ENCODE data around the gene DUSP15. TPM values are rescaled to one million over a fixed set of nuclear protein-coding genes. Genes with fewer than 3 reads are reported as not detected.
A peak's percentile ranks its signal among the peaks of the same experiment; 100 is the strongest.
"Not testable (repeated sequence)": the region's sequence is repeated elsewhere in the genome, so short reads cannot be mapped to it uniquely, and the experiment has no call there.

The DUSP15 gene
- total RNA-seq, 1 donor from 2014 or later = 49.5 TPM

DNA sequence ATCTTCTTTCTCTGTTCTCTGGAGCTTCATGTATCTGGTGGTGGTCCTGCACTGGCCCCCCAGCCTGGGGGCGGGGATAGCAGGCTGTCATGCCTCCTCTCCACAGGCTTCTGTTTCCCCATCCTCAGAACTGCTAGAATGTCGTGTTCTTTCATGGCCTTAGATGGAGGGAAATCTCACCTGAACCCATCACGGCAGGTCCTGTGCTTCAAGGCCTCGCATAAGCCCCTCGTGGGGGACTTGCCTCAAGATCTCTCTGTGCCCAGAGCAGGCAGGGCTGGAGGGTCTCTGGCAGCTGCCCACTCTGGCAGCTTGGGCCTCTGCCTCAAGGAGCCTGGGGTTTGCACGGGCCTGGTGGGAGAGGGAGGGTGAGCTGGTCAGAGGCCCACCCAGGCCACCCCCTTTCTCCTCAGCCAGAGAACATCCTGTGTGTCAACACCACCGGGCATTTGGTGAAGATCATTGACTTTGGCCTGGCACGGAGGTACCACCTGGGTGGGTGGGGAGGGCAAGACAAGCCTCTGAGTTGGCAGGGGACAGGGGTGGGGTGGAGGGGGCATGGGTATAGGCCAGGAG, 39.8 kb downstream of the DUSP15 start:
- intact Hi-C loops (cut with DNase I) = no loop called here
- DNase-seq (ENCODE audit: low spot score) (no peak), ATAC-seq (no peak)

DNA sequence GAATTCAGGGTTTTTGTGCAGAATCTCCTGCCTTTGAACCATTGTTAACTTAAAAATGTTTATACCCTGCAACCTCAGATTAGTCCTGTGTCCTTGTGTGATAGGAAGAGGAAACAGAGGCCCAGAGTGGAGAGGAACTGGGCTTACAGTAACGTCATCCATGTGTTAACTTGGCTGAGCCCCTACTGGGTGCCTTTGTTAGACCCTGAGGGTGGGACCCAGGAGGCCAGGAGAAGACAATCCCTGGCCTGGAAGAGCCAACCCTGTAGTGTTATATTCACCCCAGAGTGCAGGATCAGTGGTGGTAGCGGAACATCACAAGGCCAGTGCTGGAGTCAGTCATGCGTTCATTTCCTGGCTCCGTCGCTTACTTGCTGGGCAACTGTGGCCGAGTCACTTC, 40.6 kb downstream of the DUSP15 start:
- ATAC-seq = no peak
- intact Hi-C loops (cut with DNase I) = no loop called here
- DNase-seq (ENCODE audit: low spot score) = no peak

DNA sequence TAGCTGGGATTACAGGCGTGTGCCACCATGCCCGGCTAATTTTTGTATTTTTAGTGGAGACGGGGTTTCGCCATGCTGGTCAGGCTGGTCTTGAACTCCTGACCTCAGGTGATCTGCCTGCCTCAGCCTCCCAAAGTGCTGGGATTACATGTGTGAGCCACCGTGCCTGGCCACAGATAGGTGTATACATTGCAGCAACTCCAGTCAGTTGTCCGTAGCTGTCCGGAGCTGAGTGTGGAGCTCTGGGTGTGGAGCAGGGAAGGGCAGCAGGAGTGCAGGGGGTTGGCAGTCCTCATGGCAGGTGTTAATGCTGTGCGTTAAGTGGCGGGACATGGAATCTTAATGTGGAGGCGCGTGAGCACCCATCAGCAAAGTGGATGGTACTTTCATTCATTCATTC, 42.3 kb downstream of the DUSP15 start:
- intact Hi-C loops (cut with DNase I); ATAC-seq; DNase-seq (ENCODE audit: low spot score): not testable (repeated sequence)

DNA sequence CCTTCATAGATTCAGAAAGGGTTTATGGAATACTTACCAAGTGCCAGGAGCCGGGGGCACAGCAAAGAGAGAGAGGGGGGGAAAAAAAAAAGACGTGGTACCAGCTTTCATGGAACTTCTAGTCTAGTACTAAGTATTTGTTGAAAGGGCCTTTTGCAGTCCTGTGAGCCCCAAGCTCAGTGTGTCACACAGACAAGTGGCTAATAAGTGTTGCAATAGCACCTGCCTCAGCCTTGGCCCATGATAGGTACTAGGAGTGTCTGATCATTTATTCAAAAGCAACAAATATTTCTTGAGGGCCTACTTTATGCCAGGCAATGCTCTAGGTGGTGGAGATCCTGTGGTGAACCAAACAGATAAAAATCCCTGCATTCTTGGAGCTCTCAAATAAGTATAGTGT, 43.3 kb downstream of the DUSP15 start:
- ATAC-seq (no peak), DNase-seq (ENCODE audit: low spot score) (no peak)
- intact Hi-C loops (cut with DNase I) = no loop called here

DNA sequence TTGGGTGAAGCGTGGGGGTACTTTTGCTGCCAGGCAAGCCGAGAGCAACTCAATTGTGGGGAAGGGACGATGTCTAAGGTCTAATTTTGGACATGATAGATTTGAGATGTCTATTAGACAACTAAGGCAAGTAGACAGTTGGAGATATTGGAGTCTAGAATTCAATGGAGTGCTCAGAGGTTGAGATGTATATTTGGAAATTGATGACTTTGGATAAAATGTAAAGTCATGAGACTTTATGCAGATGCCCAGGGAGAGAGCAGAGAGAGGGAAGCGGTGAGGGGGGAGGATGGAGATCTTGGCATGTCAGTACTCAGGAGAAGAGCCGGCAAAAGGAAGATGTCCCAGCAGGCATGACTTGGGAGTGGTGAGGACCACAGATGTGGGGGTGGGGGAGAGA, 44.3 kb downstream of the DUSP15 start:
- ATAC-seq (no peak), DNase-seq (ENCODE audit: low spot score) (no peak)
- intact Hi-C loops (cut with DNase I) = no loop called here

DNA sequence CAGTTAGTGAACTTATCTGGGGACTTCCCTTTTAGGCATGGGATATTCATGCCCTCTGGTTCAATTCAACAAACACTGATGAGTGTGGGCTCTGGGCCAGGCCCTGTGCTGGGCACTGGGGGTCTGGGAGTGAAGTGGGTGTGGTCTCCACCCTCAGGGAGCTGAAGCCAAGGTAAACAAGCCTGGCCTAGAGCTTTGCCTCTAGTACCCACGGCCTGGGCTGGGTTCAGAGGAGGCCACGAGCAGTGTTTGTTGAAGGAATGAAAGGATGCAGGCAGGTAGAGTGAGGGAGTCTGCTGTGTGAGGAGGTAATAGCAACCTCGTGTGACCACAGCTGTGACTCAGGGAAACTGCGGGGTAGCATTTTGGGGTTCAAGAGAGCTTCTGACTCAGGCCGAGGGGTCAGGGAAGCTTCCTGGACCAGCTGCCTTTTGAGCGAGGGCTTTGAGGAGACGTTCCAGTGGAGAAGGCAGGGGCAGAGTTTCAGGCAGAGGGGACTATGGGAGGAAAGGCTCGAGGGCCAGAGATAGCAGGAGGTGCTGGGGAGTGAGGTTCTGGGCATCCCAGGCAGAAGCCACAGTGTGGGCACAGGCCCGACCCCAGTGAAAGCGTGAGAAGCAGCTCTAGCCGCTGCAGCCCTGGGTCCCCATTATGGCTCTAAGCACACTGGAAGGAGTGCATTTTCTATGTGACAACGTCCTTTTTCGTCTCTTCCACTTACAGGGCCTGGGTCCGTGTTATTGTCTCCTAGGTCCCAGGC, 45.6 kb downstream of the DUSP15 start:
- ATAC-seq = no peak
- intact Hi-C loops (cut with DNase I) = no loop called here
- DNase-seq (ENCODE audit: low spot score) = peak; percentile 33

DNA sequence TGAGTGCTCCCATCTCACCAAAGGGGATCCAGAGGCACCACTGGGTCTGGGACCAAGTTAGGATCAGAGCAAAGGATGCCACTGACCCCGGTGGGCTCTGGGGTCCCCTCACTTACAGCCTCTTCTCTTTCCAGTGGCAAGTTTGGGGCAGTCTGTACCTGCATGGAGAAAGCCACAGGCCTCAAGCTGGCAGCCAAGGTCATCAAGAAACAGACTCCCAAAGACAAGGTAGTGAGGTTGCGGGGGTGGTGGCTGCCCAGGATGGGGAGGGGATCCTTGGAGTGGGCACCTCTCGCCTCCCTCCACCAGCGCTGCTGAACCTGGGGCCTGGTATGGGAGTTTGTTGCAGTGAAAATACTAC, 46.2 kb downstream of the DUSP15 start:
- intact Hi-C loops (cut with DNase I) = no loop called here
- ATAC-seq (no peak), DNase-seq (ENCODE audit: low spot score) (no peak)

DNA sequence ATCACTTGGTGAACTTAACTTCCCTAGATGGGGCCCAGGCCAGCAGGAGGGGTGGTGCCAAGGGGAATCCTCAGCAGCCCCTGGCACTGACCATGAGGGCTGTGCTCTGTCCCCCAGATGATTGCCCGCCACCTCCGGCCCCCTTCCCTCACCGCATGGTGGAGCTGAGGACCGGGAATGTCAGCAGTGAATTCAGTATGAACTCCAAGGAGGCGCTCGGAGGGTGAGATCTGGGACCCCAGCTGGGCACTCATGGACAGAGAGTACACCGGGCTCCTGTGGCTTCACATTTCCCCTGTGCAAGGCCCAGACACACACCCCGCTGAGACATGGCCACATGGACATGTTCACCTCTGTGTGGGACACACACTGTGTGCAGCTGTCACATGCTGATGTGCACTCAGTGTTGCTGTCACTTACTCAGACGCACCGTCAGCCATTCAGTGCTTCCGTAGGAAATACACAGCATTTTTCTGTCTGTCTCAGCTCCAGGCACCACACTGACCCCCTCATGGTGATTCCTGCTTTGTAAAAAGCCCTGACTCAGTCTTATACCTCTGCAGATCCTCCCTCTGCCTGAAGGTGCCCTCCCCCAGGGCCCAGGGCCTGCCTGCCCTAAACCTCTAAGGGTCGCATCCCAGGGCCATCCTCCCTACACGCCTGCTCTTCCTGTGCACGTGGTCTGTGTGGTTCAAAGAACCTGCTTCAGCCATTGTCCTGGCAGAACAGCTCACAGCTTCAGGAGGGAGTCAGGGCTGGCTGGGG, 46.8 kb downstream of the DUSP15 start:
- ATAC-seq (peak; percentile 44), DNase-seq (ENCODE audit: low spot score) (no peak)
- intact Hi-C loops (cut with DNase I) = no loop called here

DNA sequence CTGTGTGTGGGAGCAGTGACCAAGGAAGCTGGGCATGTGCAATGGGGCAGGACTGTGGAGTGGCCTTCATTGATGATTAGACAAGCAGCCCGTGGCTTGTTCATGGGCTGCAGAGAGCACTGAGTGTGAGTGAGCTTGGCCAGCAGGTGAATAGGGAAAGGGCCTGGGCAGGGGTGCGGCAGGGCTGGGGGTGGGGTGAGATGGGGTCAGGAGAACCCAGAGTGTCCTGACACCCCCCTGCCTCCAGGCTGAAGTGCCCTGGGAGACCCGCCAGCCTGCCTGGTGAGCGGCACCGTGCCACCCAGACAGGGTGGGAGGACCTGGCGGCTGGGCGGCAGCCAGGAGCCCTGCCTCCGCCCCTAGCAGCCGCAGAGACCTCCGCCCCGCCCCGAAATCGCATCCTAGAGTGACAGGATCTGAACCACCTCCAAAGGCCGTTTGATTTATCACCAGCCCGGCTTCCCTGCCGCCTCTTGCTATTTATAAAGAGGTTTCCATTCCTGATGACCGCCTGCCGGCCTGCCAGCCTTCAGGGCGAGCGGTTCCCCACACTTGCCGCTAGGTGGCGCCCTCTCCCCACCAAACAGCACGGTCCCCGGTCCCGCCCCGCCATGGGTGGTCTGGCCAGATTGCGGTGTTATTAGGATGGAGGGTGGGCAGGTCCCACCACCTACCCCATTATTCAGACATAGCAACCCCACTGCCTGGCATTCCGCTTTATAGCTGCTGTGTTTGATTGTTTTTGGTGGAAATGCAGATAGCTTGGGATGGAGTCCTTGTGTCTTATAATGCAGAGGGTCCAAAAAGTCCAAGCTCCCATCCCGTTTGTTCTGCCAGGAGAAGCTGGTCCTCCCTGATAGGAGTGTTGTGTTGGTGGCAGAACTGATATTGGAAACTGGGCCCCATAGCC, 47.7 kb downstream of the DUSP15 start:
- peak; percentile 94 for ATAC-seq
- intact Hi-C loops (cut with DNase I) = no loop called here

DNA sequence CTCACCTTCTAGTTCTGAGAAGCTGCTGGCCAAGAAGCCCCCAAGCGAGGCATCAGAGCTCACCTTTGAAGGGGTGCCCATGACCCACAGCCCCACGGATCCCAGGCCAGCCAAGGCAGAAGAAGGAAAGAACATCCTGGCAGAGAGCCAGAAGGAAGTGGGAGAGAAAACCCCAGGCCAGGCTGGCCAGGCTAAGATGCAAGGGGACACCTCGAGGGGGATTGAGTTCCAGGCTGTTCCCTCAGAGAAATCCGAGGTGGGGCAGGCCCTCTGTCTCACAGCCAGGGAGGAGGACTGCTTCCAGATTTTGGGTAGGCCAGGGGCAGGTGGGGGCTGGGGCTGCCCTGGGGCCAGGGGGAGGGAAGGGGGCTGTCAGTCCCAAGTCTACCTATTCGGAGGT, 48.9 kb downstream of the DUSP15 start:
- ATAC-seq = no peak
- DNase-seq (ENCODE audit: low spot score) = peak; percentile 51
- intact Hi-C loops (cut with DNase I) = no loop called here

More for the DNA sequence above, 47.7 kb downstream of the DUSP15 start:
- peak; percentile 89 for DNase-seq (ENCODE audit: low spot score)

DNA sequence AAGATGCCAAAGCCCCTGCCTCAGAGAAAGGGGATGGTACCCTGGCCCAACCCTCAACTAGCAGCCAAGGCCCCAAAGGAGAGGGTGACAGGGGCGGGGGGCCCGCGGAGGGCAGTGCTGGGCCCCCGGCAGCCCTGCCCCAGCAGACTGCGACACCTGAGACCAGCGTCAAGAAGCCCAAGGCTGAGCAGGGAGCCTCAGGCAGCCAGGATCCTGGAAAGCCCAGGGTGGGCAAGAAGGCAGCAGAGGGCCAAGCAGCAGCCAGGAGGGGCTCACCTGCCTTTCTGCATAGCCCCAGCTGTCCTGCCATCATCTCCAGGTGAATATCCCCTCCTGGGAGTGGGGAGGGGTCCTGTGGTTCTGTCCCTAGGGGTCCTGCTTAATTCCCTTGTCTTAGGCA, 50.1 kb downstream of the DUSP15 start:
- intact Hi-C loops (cut with DNase I) = no loop called here
- DNase-seq (ENCODE audit: low spot score) (no peak), ATAC-seq (no peak)

DNA sequence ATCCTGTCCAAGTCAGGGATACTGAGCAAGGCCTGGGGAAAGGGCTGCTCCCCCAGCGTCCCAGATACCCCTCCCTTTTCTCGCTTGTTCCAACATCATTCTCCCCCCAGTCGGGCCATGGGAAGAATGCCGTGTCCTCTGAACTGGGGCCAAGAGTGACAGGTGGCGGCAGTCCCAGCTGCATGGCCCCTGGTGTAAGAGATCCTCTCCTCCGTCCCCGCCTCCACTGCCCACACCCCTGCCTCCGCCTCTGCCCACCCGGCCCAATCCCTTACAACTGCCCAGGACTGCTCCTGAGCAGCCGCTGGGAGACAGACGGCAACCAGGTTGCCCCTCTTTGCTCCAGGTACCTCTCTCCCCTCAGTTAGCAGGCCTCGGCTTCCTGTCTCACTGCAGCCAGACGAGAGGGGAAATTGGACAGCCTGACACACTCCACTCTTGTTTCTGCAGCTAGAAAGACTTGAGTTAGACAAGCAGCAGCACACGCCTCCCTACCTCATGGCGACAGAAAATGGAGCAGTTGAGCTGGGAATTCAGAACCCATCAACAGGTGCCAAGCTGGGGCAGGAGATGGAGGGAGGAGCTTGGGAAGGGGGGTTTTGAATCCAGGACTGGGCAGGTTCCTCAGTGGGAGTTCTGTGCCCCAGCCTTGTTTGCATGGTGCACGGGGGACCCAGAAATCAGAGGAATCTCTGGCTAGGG, 51.1 kb downstream of the DUSP15 start, which contains the start of gene MYLK2:
MYLK2 (plus strand) TSS at position 274 of the 702 bp plus-strand sequence; CDS start at position 499, 225 bp downstream.
- DNase-seq (ENCODE audit: low spot score) = no peak
- no peak for ATAC-seq
- intact Hi-C loops (cut with DNase I) = no loop called here

DNA sequence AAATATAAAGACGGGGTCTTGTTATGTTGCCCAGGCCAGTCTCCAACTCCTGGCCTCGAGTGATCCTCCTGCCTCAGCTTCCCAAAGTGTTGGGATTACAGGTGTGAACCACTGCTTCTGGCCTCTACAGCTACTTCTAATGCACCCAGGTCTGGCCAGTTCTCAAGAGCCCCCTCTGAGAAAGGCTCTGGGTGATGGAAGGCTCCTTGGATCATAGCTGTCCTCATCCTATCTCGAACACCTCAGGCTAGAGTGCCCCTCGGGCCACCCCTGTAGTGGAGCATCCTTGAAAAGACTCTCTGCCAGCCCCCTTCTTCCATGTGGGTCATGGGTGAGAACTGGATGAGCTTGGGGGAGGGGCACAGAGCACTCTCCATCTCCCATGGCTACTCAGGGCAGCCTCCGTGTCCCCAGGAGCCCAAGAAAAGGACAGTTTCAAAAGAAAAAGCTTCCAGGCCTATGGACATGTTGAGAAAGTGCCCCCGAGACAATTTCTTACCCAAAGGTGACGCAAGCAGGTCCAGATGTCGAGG, 51.9 kb downstream of the DUSP15 start:
- ATAC-seq = no peak
- intact Hi-C loops (cut with DNase I) = no loop called here
- no peak for DNase-seq (ENCODE audit: low spot score)

DNA sequence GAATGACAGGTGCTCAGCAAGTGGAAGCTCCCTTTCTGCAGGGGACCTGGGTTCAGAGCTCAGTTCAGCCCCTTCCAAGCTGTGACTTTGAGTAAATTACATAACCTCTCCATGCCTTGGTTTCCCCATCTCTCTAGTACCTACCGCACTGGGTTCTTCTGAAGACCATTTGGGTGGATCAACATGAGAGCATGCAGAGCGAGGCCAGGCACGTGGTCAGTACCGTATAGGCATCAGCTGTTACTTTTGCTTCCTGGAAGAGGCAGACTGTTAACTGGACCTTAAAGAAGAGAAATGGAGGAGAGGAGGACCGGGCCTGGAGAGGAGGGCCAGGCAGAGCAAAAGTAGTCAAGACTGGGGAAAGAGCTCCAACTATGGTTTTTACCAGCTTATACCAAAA, 52.9 kb downstream of the DUSP15 start:
- ATAC-seq (no peak), DNase-seq (ENCODE audit: low spot score) (no peak)
- intact Hi-C loops (cut with DNase I) = no loop called here

DNA sequence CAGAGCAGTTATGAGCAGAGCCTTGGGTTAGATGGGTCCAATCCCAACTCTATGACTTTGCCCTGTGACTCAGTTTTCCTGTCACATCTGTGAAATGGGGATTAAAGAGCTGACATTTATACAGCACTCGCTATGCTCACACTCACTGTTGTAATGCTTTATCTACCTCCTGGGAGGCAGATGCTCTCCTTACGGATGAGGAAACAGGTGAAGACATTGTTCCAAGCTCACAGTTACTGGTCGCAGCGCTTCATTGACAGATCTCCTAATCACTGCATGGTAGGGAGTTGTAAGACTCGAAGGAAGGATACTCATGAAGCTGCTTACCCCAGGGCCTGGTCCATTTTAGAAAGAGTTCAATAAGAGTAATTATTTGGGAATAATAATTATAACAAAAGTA, 54.1 kb downstream of the DUSP15 start:
- ATAC-seq (no peak), DNase-seq (ENCODE audit: low spot score) (no peak)
- intact Hi-C loops (cut with DNase I) = no loop called here

DNA sequence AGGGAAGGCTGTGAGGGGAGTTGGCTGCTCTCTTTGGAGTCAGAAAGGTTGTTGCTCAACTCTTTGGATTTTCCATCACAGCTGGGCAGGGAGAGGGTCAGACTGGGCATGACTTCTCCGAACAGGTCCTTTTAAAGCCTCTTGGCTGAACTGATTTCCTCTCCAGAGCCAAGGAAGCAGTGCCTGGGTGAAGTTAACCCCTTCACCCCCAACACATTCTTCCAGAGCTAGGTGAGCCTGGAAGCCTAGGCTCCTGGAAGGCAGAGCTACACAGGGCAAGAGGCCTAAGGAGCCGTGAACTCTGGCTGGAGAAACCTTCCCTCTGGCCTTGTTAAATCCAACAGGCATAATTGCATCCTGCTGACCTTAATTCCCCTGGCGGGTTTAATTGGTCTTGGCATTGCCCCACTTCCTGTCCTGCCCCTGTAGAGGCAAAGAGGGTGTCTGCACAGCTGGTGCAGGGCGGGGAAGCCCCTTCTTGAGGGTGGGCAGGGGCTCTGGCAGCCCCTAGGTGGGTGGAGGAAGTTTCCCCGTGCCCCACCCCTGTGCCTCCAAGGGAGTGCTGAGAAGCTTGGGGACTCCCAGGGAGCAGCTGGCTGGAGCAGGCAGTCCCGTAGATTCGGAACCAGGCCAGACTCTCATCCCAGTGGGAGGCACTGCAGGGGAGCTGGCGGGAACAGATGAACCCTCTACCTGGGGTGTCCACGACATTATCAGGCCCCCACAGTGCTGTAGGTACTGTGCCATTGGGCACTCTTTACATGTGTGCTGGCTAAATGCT, 54.7 kb downstream of the DUSP15 start:
- DNase-seq (ENCODE audit: low spot score) (no peak), ATAC-seq (peak; percentile 62)
- intact Hi-C loops (cut with DNase I) = no loop called here

DNA sequence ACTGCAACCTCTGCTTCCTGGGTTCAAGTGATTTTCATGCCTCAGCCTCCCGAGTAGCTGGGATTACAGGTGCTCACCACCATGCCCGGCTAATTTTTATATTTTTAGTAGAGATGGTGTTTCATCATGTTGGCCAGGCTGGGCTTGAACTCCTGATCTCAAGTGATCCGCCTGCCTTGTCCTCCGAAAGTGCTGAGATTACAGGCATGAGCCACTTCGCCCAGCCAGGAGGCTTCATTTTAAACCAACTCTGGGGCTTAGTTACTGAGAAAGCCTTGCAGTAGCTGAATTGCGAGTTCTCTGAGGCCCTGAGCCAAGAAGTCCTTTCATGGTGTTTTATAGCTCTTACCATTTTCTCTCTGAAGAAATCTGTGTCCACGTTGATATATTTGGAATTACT, 56.2 kb downstream of the DUSP15 start:
- DNase-seq (ENCODE audit: low spot score); intact Hi-C loops (cut with DNase I): not testable (repeated sequence)

DNA sequence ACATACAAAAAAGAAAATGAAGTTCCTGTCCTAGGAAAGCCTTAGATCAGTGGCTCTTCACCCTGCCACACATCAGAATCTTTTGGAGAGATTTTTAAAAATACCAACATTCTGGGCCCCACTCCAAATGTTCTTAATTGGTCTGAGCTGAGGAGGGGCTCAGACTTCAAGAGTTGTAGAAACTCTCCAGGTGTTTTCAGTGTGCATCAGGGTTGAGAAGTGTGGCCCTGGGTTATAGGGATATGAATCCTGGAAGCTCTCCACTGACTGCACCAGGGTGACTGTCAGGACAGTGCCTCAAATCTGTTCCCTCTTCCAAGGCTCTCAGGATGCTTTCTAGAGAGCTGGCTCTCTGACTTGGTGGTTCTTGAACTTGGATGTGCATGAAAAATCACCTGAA, 56.7 kb downstream of the DUSP15 start:
- ATAC-seq (no peak), DNase-seq (ENCODE audit: low spot score) (no peak)
- intact Hi-C loops (cut with DNase I) = no loop called here

More for the DNA sequence above, 56.2 kb downstream of the DUSP15 start:
- not testable (repeated sequence) for ATAC-seq
